IPS-NIHi7 (cell line): ENCODE results near the gene GOLGA5.
"Not testable (repeated sequence)": the region's sequence is repeated elsewhere in the genome, so short reads cannot be mapped to it uniquely, and the experiment has no call there.

ENCODE experiments used
- DNase-seq: peaks from one replicate; pipeline ENCODE4 v3.0.0; 2012; ENCODE audit warnings: mixed read lengths; ENCODE audit errors: extremely low spot score

The GOLGA5 gene

DNA sequence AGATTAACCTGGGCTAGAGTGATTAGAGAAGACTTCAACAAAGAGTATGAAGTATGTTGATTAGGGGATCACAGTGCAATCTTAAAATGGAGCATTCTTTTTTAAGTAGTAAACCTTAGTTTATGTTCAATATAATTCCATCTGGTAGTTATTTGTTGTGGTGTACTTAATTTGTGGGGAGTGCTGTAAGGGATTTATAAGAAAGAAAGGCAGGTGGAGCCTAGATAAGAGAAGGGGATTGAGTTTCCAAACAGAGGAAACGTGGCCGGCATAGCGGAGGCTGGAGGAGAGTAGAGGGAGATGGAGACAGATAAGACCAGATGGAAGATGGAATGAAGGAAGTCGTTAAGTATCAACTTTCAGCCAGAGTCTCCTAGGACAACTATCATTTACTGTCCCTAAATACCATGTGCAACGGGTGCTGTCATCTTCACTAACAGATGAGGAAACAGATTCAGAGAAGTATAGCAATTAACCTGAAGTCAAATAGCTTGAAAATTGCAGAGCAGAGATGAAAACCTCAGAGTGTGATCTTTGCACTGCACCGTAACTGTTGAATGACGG, 38.1 kb downstream of the GOLGA5 start:
- DNase-seq = no peak

DNA sequence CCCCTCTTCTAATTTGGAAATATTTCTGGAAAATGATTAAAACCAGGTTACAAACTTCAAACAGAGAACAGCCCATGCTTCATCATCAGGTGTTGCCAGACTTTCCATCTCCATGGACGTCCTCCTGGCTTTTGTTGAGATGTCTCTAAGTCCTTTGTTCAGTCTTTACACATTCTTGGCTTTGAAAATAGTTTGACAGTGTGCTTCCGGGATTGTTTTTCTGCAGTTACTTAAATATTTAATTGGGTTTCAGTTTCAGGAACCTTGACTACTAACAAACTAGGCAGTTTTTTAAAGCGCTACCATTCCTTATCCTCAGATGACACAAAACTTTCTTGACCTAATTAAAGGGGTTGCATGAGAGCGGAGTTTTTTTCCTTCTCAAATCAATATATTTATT, 47.8 kb downstream of the GOLGA5 start:
- DNase-seq = no peak

DNA sequence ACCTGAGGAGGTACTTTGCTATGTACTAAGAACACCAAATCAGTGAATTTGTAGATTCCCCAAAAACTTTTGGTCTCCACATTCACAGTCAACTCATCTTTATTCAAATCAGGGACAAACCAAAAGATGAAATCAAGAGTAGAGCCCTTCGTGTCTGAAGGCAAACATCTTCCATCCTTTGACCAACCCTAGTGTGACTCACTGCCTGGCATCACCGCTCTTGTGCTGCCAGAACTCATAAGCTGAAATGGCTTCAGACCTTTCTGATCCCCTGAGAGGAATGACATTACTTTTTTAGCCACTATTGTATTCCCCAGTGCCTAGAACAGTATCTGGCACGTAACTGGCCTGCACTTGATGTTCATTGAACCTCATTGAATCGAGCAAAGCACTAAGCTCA, 50.1 kb downstream of the GOLGA5 start:
- no peak for DNase-seq

DNA sequence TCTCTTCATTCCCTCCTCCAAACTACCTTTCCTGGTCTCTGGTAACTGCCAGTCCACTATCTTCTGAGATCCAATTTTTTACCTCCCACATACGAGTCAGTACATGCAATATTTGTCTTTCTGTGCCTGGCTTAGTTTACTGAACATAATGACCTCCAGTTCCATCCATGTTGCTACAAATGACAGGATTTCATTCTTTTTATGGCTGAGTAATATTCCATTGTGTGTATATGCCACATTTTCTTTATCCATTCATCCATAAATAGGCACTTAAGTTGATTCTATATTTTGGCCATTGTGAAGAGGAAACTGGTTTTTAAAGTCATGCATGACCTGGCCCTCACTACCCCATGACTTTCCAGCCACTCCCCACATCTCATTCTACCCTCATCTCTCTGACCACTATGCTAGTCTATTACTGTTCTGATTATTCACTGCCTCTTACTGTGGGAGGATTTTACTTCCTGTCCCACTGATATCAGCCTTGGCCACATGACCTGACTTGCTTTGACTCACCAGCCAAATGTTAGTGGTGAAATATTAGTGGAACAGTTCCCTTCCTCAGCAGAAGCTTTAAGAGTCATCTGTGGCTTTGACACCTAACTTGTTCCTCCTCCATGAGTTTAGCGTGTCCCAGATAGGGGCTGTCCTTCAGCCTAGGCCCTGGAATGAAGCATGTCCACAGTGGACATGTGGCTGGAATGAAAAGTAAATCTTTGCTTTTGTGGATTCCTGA, 52.2 kb downstream of the GOLGA5 start:
- no peak for DNase-seq

DNA sequence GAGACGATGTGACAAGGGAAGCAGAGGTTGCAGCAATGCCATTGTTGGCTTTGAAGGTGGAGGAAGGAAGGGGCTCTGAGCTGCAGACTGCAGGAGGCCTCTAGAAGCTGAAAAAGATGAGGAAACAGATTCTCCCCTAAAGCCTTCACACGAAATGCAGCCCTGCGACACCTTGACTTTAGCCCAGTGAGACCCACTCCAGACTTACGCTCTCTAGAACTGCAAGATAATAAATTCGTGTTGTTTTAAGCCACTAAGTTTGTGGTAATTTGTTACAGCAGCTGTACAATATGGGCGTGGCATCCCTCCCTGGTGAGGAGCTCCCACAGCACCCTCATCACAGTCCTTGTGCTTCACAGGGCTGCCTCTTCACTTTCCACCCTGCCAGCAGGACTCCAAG, 53.2 kb downstream of the GOLGA5 start:
- no peak for DNase-seq

DNA sequence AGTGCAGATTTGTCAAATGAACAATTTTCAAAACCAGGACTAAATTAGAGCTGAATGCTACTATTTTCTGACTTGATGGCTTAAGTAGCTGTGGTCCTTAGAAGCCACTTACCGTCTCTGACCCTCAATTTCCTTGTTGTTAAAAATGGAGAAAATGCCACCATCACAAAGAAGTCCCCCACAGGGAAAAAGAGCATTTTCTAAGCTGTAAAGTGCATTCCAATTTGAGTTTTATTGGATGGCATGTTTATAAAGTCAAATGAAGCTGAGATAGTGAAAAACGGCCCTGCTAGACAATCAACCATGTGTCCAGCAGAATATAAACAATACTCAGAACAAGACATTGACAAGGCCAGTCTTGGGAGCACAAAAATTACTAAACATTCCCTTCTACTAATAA, 53.6 kb downstream of the GOLGA5 start:
- no peak for DNase-seq

DNA sequence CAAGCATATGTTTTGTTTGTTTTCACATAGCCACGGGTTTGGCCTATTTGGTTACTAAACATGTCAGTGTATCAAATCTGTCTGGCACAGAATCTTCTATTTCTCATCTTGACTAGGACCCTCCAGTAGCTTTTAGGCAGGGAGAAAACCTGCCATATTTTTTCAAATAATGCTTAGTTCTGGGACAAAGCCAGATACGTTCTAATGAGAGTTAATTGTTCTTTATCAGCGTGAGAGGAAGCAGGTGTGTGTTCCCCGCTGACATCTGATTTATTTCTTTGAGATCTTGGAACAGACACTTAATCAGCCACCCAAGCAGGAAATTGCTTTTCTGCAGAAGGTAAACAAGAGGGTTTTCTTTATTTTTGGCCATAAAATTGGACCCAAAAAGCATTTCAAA, 54.8 kb downstream of the GOLGA5 start:
- DNase-seq = no peak

DNA sequence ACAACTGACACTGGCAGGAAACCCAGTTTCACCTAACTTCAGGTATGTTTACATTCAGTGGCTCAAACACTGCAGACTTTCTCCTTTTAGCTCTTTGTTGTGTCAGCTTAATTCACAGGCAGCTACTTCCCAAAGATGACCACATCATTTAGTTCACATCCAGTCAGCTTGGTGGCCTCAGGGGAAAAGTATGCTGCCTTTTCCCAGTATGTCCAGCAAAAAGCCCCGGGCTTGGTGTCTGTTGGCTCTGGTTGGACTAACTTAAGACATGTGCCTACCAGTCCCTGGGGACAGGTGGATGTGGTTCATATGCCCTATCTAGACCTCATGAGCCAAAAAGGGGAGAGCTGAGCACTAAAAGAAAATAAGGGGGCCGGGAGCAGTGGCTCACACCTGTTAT, 56.4 kb downstream of the GOLGA5 start:
- DNase-seq = no peak

DNA sequence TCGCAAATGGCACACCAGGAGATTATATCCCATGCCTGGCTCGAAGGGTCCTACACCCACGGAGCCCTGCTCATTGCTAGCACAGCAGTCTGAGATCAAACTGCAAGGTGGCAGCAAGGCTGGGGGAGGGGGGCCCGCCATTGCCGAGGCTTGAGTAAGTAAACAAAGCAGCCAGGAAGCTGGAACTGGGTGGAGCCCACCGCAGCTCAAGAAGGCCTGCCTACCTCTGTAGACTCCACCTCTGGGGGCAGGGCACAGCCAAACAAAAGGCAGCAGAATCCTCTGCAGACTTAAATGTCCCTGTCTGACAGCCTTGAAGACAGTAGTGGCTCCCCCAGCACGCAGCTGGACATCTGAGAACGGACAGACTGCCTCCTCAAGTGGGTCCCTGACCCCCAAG, 59.0 kb downstream of the GOLGA5 start:
- not testable (repeated sequence) for DNase-seq

DNA sequence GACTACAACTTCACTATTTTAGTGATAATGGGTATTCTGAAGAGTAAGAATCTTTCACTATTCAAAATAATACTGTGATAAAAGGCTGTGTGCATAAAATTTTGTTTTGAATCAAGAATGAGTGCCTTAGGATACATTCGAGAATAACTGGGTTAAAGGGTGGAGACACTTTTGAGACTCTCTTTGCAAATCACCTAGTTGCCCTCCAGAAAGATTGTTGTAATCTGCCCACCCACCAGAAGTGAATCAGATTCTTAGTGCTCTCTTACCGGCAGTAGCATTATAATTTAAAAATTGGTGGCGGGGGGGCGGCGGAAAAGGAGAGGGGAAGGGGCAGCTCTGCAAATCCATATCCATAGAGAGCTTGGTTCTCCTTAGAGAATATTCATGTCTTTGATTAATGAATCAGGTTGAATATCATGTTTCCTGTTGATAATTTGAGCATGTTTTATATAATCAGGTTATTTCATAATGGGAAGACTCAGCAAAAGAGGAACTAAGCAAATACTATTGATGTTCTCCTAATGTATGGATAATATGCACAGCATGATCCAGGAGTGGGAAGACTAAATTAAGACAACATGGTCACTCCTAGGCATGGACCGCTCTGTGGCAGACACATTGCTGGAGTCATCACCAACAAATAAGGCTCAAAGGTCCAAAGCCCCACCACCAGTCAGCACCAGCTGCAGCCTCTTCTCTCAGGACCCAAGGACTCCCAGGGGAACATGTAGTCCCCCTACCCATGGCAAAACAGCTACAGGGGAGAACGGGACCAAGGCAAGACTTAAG, 66.1 kb downstream of the GOLGA5 start:
- DNase-seq = no peak

DNA sequence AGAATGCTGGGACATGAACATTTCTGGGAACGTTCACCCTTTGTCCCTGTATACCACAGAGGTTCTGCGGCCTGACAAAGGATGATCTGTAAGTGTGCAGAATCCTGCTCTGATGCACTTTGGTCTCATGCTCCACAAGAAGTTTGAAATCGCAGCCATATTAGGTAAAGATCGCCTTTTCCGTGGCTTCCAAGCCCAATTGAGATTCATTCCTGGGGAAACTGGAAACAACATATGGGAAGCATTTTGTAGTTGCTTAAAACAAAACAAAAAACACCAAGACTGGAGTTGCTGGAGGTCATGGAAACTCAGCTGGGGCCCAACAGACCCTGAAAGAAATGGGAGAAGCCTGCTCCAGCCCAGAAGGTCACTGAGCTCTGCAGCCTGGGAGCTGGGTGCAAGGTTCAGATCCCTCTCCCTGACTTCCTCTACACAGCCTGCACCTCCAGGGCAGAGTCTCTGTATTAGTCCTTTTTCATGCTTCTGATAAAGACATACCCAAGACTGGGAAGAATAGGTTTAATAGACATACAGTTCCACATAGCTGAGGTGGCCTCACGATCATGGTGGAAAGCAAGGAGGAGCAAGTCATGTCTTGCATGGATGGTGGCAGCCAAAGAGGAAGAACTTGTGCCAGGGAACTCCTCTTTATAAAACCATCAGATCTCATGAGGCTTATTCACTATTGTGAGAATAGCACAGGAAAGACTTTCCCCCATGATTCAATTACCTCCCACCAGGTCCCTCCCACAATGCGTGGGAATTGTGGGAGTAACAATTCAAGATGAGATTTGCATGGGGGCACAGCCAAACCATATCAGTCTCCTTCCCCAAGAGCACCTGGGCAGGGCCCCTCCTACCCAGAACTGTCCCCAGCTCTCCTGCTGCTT, 68.0 kb downstream of the GOLGA5 start:
- DNase-seq = no peak

DNA sequence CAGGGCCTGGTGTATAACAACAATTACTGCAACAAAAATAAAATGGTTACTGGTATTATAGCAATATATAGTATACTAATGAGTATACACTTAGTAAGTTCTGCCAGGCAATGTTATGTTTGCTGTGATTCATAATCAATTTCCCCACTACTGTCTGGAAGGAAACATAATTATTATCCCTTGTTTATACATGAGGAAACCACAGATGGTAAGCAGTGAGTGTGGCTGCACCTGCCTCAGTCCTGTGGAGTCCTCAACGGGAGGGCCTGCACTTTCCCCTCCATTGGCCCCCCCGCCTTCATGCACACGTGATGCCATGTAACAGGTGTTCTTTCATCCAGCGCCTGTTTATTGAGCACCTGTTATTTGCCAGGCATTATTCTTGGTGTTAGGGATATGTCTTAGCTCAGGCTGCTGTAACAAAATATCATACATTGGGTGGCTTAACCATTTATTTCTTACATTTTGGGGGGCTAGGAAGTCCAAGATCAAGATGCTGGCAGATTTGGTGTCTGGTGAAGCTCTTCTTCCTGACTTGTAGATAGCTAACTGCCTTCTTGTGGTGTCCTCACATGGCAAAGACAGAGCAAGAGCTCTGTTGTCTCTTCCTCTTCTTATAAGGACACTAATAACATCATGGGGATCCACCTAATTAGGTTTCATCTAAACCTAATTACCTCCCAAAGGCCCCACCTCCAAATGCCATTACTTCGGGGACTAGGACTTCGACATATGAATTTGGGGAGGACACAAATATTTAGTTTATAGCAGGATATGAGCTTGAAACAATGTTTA, 69.4 kb downstream of the GOLGA5 start:
- DNase-seq = no peak

DNA sequence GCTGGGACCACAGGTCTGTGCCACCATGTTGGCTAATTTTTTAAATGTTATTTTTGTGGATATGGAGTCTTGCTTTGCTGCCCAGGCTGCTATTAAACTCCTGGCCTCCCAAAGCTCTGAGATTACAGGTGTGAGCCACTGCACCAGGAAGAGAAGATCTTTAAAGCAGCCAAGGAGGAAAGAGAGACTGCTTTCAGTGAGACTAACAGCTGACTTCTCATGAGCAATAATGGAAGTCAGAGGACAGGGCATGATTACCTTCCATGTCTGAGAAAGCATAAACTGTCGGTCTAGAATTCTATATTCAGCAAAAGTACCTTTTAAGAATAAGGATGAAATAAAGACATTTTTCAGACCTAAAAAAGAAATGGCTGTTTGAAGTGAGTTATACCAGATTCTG, 71.6 kb downstream of the GOLGA5 start:
- no peak for DNase-seq

DNA sequence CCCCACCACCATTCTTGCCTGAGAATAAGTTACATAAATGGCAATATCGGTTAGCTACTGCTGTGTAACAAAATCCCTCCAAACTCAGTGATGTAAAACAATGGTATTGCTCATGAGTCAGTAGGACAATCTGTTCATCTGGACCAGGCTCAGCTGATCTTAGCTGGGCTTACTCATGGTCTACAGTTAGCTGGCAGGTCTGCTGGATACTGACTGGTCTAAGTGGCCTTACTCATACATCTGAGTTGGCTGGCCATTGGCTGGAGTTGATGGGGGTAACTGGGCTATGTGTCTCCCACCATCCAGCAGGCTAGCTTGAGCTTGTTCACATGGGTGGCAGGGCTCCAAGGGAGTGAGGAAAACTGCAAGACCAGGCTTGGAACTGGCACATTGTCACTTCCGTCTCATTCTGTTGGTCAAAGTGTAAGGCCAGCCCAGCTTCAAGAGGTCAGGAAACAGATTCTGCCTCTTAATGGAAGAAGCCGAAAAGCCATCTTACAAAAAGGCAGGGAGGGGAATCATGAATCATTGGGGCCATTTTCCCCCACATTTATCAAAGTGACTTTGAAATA, 72.2 kb downstream of the GOLGA5 start:
- no peak for DNase-seq

DNA sequence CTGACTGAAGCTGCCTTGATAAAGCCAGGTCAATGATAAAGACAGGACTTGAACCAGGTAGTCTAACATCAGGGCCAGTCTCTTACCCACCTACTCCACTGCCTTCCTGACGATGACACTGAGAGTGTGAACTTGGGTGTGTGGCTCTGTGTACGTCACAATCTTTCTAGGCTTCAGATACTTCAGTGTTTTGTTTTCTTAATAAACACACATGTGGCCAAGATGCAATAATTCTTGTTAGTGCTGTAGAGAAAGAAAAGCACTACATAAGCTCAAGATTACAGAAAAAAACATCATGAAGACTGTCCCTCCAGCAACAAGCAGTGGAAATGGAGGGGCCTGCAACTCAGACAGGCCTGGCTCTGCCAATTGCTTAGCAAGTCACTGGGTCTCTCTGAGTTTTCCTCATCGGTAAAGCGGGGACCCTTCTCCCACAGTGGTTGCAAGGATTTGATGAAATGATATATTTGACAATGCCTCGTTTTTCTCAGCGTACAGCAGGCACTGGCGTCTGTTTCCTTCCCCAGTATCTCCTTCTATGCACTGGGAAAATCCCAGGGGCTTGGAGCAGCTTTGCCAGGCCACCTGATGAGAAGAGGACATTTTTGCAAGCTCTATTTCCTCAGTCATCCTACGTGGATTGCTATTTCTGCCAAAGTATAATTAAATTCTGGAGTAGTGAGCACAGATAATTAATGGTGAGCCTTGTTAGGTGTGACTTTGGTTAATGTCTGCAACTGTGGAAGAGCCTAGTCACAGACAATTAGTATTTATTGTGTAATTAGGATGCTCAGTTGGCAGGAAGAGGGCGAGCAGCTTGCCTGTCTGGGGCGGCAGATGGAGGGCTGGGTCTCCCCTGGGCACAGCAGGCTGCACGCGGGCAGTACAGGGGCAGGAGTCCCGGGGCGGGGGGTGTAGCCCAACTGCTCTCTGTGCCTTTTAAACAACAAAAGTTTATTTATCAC, 73.1 kb downstream of the GOLGA5 start:
- DNase-seq = no peak

DNA sequence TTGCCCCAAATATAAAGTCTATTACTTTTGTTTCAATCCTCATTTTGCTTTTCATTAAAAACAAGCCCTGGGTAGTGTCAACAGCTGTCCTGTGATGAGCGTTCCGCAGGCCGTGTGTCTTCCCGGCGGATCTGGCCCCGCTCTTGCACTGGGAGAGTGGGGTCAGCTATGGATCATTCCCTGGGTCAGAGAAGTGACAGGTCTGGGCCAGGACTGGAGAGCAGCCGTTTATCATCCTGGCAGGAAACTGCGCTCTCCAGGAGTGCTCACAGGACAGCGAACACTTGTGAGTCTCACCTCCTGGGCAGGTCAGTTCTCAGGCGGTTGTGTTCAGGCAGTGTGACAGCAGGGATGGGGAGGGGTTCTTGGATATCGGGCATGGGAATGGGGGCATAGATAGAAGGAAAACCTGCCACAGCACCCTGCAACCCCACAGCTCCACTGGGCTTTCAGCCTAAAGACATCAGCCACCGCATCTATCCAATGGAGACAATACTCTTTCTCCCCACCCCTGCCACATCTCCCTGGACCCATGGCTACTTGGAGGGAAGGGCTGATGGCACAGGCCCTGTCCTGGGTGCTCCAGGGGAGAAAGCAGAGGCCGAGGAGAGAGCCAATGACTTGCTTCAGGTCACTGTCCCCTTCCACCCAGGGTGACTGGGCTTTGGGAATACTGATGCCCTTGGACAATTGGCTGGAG, 81.0 kb downstream of the GOLGA5 start:
- no peak for DNase-seq

DNA sequence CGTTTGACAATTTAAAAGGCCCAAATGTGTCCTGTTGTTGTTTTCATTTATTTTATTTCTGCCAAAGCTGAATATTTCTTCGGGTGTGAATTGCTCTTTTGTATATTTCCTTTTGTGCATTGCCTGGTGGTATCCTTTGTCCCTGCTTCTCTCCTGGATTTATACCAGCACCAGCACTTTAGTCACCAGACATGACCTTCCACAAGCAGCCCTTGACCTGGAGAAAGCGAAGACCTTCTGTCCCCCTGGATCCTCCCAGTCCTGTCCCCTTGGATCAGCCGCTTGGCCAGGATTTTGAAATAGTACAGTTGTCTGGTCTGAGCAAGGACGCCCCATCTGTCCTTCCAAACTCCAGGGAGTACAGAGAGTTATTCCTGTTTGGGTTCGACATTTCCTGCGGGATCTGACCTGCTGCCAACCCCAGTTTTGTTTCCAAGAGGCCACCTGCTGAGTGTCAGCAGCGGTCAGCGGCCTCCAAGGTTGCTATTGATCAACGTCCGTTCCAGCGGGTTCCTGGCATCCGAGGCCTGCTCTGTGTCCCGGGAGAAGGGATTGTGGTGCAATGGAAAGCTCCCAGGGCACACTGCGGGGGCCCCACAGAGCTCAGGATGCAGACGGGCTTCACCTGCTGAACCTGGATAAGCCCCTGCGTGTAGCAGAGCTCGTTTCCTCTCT, 83.8 kb downstream of the GOLGA5 start:
- DNase-seq = peak; percentile 56

DNA sequence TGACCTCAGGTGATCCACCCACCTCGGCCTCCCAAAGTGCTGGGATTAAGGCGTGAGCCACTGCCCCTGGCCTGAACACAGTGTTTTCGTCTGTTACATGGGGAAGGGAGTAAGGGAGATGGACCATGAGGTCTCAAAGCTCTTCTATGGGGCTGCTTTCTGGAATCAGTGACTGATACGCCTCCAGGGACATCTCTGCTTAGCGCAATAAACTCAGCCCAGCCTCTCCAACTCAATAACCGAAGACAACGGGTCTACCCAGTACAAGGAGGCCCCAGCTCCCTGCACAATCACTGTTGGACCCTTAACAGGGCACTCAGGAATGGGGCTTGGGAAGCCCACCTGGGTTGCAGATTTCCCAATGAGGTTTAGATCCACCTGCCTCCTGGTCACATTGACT, 86.2 kb downstream of the GOLGA5 start:
- DNase-seq = no peak
